Progenitor cell of endocrine pancreas (in vitro differentiated cells): Measurements from ENCODE around the gene CBLB. TPM values are rescaled to one million over a fixed set of nuclear protein-coding genes. Genes with fewer than 3 reads are reported as not detected.

ENCODE experiments used
- DNase-seq: peaks from one replicate; pipeline ENCODE4 v3.0.0; 2021; ENCODE audit warnings: low spot score; ENCODE audit not compliant: unreplicated experiment
- H3K27ac Mint-ChIP-seq: 2 replicates; pipeline ENCODE4 v1.8.0; 2021; ENCODE audit warnings: mild to moderate bottlenecking, moderate library complexity, mixed read lengths
- H3K27me3 Mint-ChIP-seq: 2 replicates; pipeline ENCODE4 v1.8.0; 2021; ENCODE audit warnings: mixed read lengths
- H3K36me3 Mint-ChIP-seq: 2 replicates; pipeline ENCODE4 v1.8.0; 2022; ENCODE audit warnings: mixed read lengths; ENCODE audit not compliant: insufficient read depth
- H3K4me1 Mint-ChIP-seq: 2 replicates; pipeline ENCODE4 v1.8.0; 2021; ENCODE audit warnings: low read depth, mixed read lengths
- H3K4me3 Mint-ChIP-seq: 2 replicates; pipeline ENCODE4 v1.8.0; 2021; ENCODE audit warnings: low read depth, mild to moderate bottlenecking, moderate library complexity, mixed read lengths
- H3K9me3 Mint-ChIP-seq: 2 replicates; pipeline ENCODE4 v1.8.0; 2021; ENCODE audit warnings: low read depth, mixed read lengths
- total RNA-seq: library from RNA; stranded (reverse); gene quantifications from 2 replicates; pipeline ENCODE4 v1.2.1, GENCODE V29; 2021
- TF ChIP-seq, protein P1 (sequence below): fragments of 200-600 bp; sonication (generic); IDR thresholded peaks from one replicate; pipeline ENCODE4 v1.5.0; 2021; ENCODE audit warnings: antibody characterized with exemption, mild to moderate bottlenecking; ENCODE audit not compliant: unreplicated experiment

The CBLB gene
- total RNA-seq, 1 donor from 2014 or later = 64.1 TPM

DNA sequence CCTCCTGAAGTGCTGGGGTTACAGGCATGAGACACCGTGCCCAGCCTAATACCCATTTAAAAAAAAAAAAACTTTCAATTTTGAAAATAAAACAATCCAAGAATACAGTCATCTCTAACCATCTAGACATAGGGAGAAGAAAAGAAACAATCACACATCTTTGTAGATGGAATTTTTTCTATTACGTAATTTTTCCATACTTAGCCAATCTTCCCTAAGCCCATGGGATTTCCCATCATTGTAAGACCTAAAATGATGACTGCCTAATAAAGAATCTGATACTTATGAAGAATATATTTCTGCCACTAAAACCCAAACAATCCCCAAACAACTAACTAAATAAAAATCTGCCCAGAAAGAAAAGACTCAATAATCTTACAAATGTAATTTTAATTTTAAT lies 88.7 kb downstream of the CBLB start:
- no peak for DNase-seq
- H3K27me3 Mint-ChIP-seq = no peaks in the 10 kb centered on the region
- peaks cover 1% of the 10 kb centered on the region for H3K36me3 Mint-ChIP-seq
- H3K4me1 Mint-ChIP-seq = no peaks in the 10 kb centered on the region
- H3K4me3 Mint-ChIP-seq = no peak overlapping the region
- H3K27ac Mint-ChIP-seq = no peak overlapping the region
- TF ChIP-seq, protein P1, sequence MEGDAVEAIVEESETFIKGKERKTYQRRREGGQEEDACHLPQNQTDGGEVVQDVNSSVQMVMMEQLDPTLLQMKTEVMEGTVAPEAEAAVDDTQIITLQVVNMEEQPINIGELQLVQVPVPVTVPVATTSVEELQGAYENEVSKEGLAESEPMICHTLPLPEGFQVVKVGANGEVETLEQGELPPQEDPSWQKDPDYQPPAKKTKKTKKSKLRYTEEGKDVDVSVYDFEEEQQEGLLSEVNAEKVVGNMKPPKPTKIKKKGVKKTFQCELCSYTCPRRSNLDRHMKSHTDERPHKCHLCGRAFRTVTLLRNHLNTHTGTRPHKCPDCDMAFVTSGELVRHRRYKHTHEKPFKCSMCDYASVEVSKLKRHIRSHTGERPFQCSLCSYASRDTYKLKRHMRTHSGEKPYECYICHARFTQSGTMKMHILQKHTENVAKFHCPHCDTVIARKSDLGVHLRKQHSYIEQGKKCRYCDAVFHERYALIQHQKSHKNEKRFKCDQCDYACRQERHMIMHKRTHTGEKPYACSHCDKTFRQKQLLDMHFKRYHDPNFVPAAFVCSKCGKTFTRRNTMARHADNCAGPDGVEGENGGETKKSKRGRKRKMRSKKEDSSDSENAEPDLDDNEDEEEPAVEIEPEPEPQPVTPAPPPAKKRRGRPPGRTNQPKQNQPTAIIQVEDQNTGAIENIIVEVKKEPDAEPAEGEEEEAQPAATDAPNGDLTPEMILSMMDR = no peak
- no peaks in the 10 kb centered on the region for H3K9me3 Mint-ChIP-seq

DNA sequence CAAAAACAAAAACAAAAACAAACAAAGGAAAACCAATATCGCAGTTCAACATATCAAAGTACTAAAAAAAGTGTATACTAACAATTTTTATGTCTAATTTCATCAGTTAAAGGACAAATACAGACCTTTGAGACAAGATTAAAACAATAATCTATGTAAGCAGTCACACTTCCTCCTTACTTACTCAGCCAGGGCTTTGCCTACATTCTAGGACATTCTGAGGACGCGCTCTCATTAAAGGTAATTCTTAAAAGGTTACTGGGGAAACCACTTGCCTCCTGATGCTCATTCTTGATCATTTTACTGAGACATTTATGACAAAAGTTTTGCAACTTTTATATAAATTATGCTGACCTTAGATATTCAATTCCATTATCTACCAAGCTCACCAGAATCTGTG lies 93.4 kb downstream of the CBLB start:
- Mint-ChIP-seq H3K27ac (no peak overlapping the region), H3K27me3 (no peaks in the 10 kb centered on the region), H3K9me3 (no peaks in the 10 kb centered on the region), H3K4me1 (no peaks in the 10 kb centered on the region), H3K4me3 (no peak overlapping the region), H3K36me3 (peaks cover 12% of the 10 kb centered on the region)
- no peak for DNase-seq
- TF ChIP-seq, protein P1 = no peak

DNA sequence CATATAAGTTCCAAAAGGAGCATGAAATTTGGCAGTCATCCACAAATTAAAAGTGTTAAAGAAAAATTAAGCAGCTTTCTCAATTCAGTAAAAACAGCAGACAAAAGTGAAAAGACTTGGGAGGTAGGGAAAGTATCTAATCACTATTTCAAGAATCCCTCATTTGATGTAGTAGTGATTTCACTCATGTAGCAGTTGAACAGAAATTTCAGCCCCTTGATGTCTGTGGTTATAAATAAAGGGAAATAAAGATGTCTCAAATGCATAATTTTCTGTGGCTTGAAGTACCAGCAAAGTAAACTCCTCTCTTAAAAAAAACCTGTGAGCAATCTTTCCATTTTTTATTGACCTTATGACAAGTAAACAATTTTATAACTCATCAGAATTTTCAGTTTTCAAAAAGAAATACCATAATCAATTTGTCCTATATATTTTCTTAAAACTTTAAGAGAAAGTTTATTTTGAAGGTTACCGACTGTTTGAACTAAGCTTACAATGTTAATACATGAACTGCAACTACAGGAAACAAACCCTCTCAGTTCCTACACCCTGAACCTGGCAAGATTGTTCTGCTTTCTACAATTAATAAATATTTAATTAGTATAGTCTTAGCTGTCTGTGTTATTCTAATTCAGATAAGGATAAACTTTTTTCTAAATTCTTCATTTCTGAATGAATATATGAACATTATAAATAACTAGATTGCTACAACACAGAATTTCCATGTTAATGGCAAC lies 94.2 kb downstream of the CBLB start:
- Mint-ChIP-seq H3K4me1 (no peaks in the 10 kb centered on the region), H3K27ac (no peak overlapping the region), H3K36me3 (peaks cover 13% of the 10 kb centered on the region), H3K27me3 (no peaks in the 10 kb centered on the region), H3K4me3 (no peak overlapping the region), H3K9me3 (no peaks in the 10 kb centered on the region)
- DNase-seq = no peak
- TF ChIP-seq, protein P1 = no peak

GRCh38 chr3:105773291-105773690 lies 95.5 kb downstream of the CBLB start:
- TF ChIP-seq, protein P1 = no peak
- H3K36me3 Mint-ChIP-seq = peaks cover 13% of the 10 kb centered on the region
- no peak overlapping the region for H3K4me3 Mint-ChIP-seq
- no peaks in the 10 kb centered on the region for H3K4me1 Mint-ChIP-seq
- no peak for DNase-seq
- H3K27ac Mint-ChIP-seq = no peak overlapping the region
- no peaks in the 10 kb centered on the region for H3K27me3 Mint-ChIP-seq
- no peaks in the 10 kb centered on the region for H3K9me3 Mint-ChIP-seq

- Mint-ChIP-seq H3K27me3 (no peaks in the 10 kb centered on the region), H3K36me3 (peaks cover 13% of the 10 kb centered on the region), H3K4me3 (no peak overlapping the region), H3K9me3 (no peaks in the 10 kb centered on the region), H3K4me1 (peaks cover 4% of the 10 kb centered on the region), H3K27ac (no peak overlapping the region)
- no peak for DNase-seq
- TF ChIP-seq, protein P1 = no peak
Measured at GRCh38 chr3:105772635-105773034, 96.2 kb downstream of the CBLB start.
